ENCODE measurements around the gene CFDP1.

Gene CFDP1

DNA sequence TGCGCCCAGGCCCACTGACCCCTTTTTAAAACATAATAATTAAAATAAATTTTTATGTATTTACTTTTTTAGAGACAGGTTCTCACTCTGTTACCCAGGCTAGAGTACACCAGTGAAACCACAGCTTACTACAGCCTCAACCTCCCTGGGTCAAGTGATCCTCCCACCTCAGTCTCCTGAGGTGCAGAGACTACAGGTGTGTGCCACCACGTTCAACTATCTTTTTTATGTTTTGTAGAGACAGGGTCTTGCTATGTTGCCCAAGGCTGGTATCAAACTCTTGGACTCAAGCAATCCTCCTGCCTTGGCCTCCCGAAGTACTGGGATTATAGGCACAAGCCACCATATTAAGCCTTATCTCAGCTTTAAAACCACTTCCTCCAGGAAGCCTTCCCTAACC is 125.8 kb downstream of the CFDP1 start:
- H3K27me3 ChIP-seq (ENCODE audit: insufficient read depth, insufficient read length): no peaks in the 10 kb centered on the region
- no peak overlapping the region for H3K9ac ChIP-seq (ENCODE audit: insufficient read length, low read depth)
- DNase-seq (ENCODE audit: low read depth, low spot score): no peak
- H3K4me1 ChIP-seq (ENCODE audit: insufficient read depth, insufficient read length): peaks cover 11% of the 10 kb centered on the region
- H3K36me3 ChIP-seq (ENCODE audit: insufficient read depth, insufficient read length, low read length): peaks cover 16% of the 10 kb centered on the region
- no peak overlapping the region for H3K4me3 ChIP-seq (ENCODE audit: insufficient read length, low read depth)
- no peaks in the 10 kb centered on the region for H3K9me3 ChIP-seq (ENCODE audit: insufficient read depth, low read length)
- TF ChIP-seq SUZ12 (IDR thresholded peaks at IDR 0.05; ENCODE audit: extremely low read depth, insufficient read depth, insufficient read length) (no peak), ZNF274 (IDR thresholded peaks at IDR 0.05; ENCODE audit: low read depth, low read length) (no peak), YY1 (IDR thresholded peaks at IDR 0.05; ENCODE audit: insufficient read depth, insufficient read length) (no peak)

- H3K4me1 ChIP-seq (ENCODE audit: insufficient read depth, insufficient read length): peaks cover 11% of the 10 kb centered on the region
- H3K27me3 ChIP-seq (ENCODE audit: insufficient read depth, insufficient read length): no peaks in the 10 kb centered on the region
- H3K9me3 ChIP-seq (ENCODE audit: insufficient read depth, low read length): no peaks in the 10 kb centered on the region
- no peak overlapping the region for H3K9ac ChIP-seq (ENCODE audit: insufficient read length, low read depth)
- no peak overlapping the region for H3K4me3 ChIP-seq (ENCODE audit: insufficient read length, low read depth)
- DNase-seq (ENCODE audit: low read depth, low spot score): no peak
- H3K36me3 ChIP-seq (ENCODE audit: insufficient read depth, insufficient read length, low read length): peaks cover 28% of the 10 kb centered on the region
- TF ChIP-seq ZNF274 (IDR thresholded peaks at IDR 0.05; ENCODE audit: low read depth, low read length): no peak
- no peak for TF ChIP-seq SUZ12 (IDR thresholded peaks at IDR 0.05; ENCODE audit: extremely low read depth, insufficient read depth, insufficient read length)
- TF ChIP-seq YY1 (IDR thresholded peaks at IDR 0.05; ENCODE audit: insufficient read depth, insufficient read length): no peak
Observed at GRCh38 chr16:75306099-75306762, 127.1 kb downstream of the CFDP1 start.

- H3K4me3 ChIP-seq (ENCODE audit: insufficient read length, low read depth): no peak overlapping the region
- no peak overlapping the region for H3K9ac ChIP-seq (ENCODE audit: insufficient read length, low read depth)
- DNase-seq (ENCODE audit: low read depth, low spot score): no peak
- TF ChIP-seq SUZ12 (IDR thresholded peaks at IDR 0.05; ENCODE audit: extremely low read depth, insufficient read depth, insufficient read length) (no peak), YY1 (IDR thresholded peaks at IDR 0.05; ENCODE audit: insufficient read depth, insufficient read length) (no peak), ZNF274 (IDR thresholded peaks at IDR 0.05; ENCODE audit: low read depth, low read length) (no peak)
- H3K4me1 ChIP-seq (ENCODE audit: insufficient read depth, insufficient read length): peaks cover 11% of the 10 kb centered on the region
- peaks cover 35% of the 10 kb centered on the region for H3K36me3 ChIP-seq (ENCODE audit: insufficient read depth, insufficient read length, low read length)
- H3K27me3 ChIP-seq (ENCODE audit: insufficient read depth, insufficient read length): no peaks in the 10 kb centered on the region
- no peaks in the 10 kb centered on the region for H3K9me3 ChIP-seq (ENCODE audit: insufficient read depth, low read length)
Observed at GRCh38 chr16:75305364-75306098, 127.8 kb downstream of the CFDP1 start.

DNA sequence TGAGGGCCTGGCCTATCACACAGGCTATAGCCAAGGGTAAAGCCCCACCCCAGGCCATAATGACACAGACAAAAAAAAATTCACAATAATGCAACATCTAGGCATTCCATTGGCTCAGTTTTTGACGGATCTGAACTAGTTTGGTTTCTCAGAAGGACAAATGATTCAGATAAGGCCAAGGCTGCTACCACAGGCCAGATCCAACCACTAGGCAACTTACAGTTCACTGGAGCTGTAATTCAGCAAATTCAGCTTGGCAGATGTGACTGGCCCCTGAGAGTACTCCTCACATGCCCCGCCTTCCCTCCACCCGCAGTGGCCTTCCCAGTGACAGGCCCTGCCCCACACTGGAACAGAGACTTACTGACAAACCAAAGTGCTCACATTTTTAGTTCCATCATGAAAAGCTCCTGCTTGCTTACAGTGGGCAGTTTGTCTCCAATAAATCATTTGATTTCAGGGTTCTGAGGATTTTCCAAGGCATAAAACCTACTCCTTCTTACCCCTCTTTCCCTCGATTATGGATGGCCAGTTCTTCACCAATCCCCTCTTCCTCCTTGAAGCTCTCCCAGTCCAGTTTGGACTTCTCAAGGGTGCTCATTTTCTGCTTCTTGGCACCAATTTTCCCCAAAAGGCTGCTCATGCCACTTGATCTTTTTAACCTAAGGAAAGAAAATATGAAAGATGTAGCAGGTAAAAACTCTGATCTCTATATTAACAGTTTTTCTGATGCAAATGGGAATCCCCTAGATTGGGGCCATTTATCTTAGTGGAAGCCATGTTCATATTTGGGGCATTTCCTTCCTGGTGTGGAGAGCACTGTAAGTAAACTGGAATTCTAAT is 128.6 kb downstream of the CFDP1 start:
- no peaks in the 10 kb centered on the region for H3K27me3 ChIP-seq (ENCODE audit: insufficient read depth, insufficient read length)
- no peaks in the 10 kb centered on the region for H3K9me3 ChIP-seq (ENCODE audit: insufficient read depth, low read length)
- no peak overlapping the region for H3K4me3 ChIP-seq (ENCODE audit: insufficient read length, low read depth)
- peaks cover 40% of the 10 kb centered on the region for H3K36me3 ChIP-seq (ENCODE audit: insufficient read depth, insufficient read length, low read length)
- no peak for DNase-seq (ENCODE audit: low read depth, low spot score)
- TF ChIP-seq SUZ12 (IDR thresholded peaks at IDR 0.05; ENCODE audit: extremely low read depth, insufficient read depth, insufficient read length) (no peak), YY1 (IDR thresholded peaks at IDR 0.05; ENCODE audit: insufficient read depth, insufficient read length) (no peak), ZNF274 (IDR thresholded peaks at IDR 0.05; ENCODE audit: low read depth, low read length) (no peak)
- H3K9ac ChIP-seq (ENCODE audit: insufficient read length, low read depth): no peak overlapping the region
- H3K4me1 ChIP-seq (ENCODE audit: insufficient read depth, insufficient read length): peaks cover 11% of the 10 kb centered on the region

DNA sequence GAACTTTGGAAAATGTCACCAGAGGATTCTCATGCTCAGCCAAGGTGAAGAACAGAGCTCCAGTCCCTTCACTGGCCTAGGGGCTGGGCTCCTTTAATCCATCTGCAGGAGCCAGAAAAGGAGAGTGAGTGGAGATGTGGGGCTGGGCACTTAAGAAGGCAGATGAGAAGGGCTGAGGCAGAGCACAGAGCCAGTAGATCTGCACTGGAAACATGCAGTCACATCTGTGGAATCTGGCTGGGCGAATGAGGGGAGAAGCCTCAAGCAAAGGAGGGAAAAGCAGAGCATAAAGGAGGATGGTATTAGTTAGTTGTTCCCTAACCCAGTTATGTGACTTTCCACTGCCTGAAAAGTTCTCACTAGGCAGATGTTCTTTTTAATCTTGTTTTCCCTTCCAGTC is 131.5 kb downstream of the CFDP1 start:
- peaks cover 55% of the 10 kb centered on the region for H3K36me3 ChIP-seq (ENCODE audit: insufficient read depth, insufficient read length, low read length)
- no peak overlapping the region for H3K9ac ChIP-seq (ENCODE audit: insufficient read length, low read depth)
- TF ChIP-seq YY1 (IDR thresholded peaks at IDR 0.05; ENCODE audit: insufficient read depth, insufficient read length) (no peak), SUZ12 (IDR thresholded peaks at IDR 0.05; ENCODE audit: extremely low read depth, insufficient read depth, insufficient read length) (no peak), ZNF274 (IDR thresholded peaks at IDR 0.05; ENCODE audit: low read depth, low read length) (no peak)
- H3K4me1 ChIP-seq (ENCODE audit: insufficient read depth, insufficient read length): peaks cover 11% of the 10 kb centered on the region
- no peaks in the 10 kb centered on the region for H3K27me3 ChIP-seq (ENCODE audit: insufficient read depth, insufficient read length)
- no peak overlapping the region for H3K4me3 ChIP-seq (ENCODE audit: insufficient read length, low read depth)
- no peak for DNase-seq (ENCODE audit: low read depth, low spot score)
- H3K9me3 ChIP-seq (ENCODE audit: insufficient read depth, low read length): no peaks in the 10 kb centered on the region

DNA sequence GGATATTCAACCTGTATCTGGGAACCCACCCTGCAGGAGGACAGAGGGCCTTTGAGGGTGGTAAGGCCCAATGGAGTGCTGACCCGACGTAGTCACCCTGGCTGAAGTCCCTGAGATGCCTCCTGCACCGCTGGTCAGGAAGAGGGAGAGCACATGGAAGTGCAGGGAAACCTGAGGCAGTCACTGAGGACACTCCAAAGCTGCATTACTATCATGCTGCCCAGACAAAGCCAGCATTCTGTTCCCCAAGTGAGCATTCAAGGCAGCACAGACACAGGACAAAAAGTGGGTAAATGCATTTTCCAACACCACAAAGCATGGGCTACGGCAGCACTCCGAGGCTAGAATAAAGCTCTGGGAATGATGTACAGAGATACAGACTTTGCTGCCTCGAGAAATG is 135.0 kb downstream of the CFDP1 start:
- Histone ChIP-seq H3K27me3 (ENCODE audit: insufficient read depth, insufficient read length) (no peaks in the 10 kb centered on the region), H3K4me3 (ENCODE audit: insufficient read length, low read depth) (no peak overlapping the region), H3K9me3 (ENCODE audit: insufficient read depth, low read length) (no peaks in the 10 kb centered on the region), H3K4me1 (ENCODE audit: insufficient read depth, insufficient read length) (peaks cover 2% of the 10 kb centered on the region), H3K9ac (ENCODE audit: insufficient read length, low read depth) (no peak overlapping the region), H3K36me3 (ENCODE audit: insufficient read depth, insufficient read length, low read length) (peaks cover 64% of the 10 kb centered on the region)
- no peak for DNase-seq (ENCODE audit: low read depth, low spot score)
- TF ChIP-seq SUZ12 (IDR thresholded peaks at IDR 0.05; ENCODE audit: extremely low read depth, insufficient read depth, insufficient read length) (no peak), ZNF274 (IDR thresholded peaks at IDR 0.05; ENCODE audit: low read depth, low read length) (no peak), YY1 (IDR thresholded peaks at IDR 0.05; ENCODE audit: insufficient read depth, insufficient read length) (no peak)

DNA sequence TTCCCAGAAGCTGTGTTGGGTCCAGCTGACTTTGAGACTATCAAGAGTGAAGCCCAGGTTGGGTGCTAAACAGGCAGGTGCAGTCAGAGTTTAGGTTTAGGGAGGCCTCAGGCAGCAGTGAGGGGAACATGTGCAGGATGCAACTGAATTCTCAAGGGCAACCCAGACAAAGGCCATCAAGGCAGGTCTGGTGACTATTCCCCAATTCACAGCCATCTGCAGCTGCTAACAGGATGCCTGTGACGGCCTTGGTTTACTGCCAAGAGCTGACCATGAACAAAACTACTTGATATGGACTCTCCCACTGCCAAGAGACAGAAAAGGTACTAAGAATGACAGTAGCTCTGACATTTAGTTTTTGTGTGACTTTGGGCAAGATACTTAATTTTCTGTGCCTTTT is 136.7 kb downstream of the CFDP1 start:
- Histone ChIP-seq H3K4me1 (ENCODE audit: insufficient read depth, insufficient read length) (peaks cover 2% of the 10 kb centered on the region), H3K36me3 (ENCODE audit: insufficient read depth, insufficient read length, low read length) (peaks cover 69% of the 10 kb centered on the region), H3K9me3 (ENCODE audit: insufficient read depth, low read length) (no peaks in the 10 kb centered on the region), H3K9ac (ENCODE audit: insufficient read length, low read depth) (no peak overlapping the region), H3K4me3 (ENCODE audit: insufficient read length, low read depth) (no peak overlapping the region), H3K27me3 (ENCODE audit: insufficient read depth, insufficient read length) (no peaks in the 10 kb centered on the region)
- DNase-seq (ENCODE audit: low read depth, low spot score): no peak
- TF ChIP-seq SUZ12 (IDR thresholded peaks at IDR 0.05; ENCODE audit: extremely low read depth, insufficient read depth, insufficient read length) (no peak), YY1 (IDR thresholded peaks at IDR 0.05; ENCODE audit: insufficient read depth, insufficient read length) (no peak), ZNF274 (IDR thresholded peaks at IDR 0.05; ENCODE audit: low read depth, low read length) (no peak)

Data from NT2/D1 (cell line).